HL-60 (cell line): ENCODE data around the gene PRICKLE3.

ENCODE experiments used
- DNase-seq, 2 experiments: peaks; one replicate each; pipeline ENCODE4 v3.0.0-alpha.2; 2010 to 2020; ENCODE audit warnings: low read depth in 1 of 2, low spot score in 1 of 2
- H3K27ac ChIP-seq: fragments of 250-450 bp; sonication (Bioruptor Pico); replicated peaks from 2 replicates; pipeline ENCODE4 v1.5.1; 2020; ENCODE audit warnings: mild to moderate bottlenecking, moderate library complexity
- H3K27me3 ChIP-seq: fragments of 250-450 bp; sonication (Bioruptor Pico); 2 replicates; pipeline ENCODE4 v1.5.1; 2021; ENCODE audit warnings: mild to moderate bottlenecking, moderate library complexity; ENCODE audit not compliant: insufficient read depth, poor library complexity, severe bottlenecking
- H3K4me3 ChIP-seq: replicated peaks from 2 replicates; pipeline ENCODE4 v1.5.1; 2011; ENCODE audit warnings: mild to moderate bottlenecking, control low read depth, low read length; ENCODE audit not compliant: insufficient read depth
- GABPA ChIP-seq: IDR thresholded peaks from 2 replicates; pipeline ENCODE4 v1.6.1; 2012; ENCODE audit warnings: low read depth
- POLR2AphosphoS5 ChIP-seq: IDR thresholded peaks from 2 replicates; pipeline ENCODE4 v1.6.1; 2012; ENCODE audit warnings: low read depth
- SPI1 ChIP-seq: IDR thresholded peaks from 2 replicates; pipeline ENCODE4 v1.6.1; 2012; ENCODE audit warnings: low read depth, mild to moderate bottlenecking, borderline replicate concordance
- TF ChIP-seq, protein P1 (sequence below): IDR thresholded peaks from 2 replicates; pipeline ENCODE4 v1.6.1; 2012; ENCODE audit warnings: low read depth; ENCODE audit not compliant: insufficient replicate concordance
- TF ChIP-seq, protein P2 (sequence below): IDR thresholded peaks from one replicate; pipeline ENCODE4 v1.5.1; 2011; ENCODE audit warnings: low read length, control low read depth, inconsistent platforms; ENCODE audit not compliant: insufficient read depth

PRICKLE3 gene

DNA sequence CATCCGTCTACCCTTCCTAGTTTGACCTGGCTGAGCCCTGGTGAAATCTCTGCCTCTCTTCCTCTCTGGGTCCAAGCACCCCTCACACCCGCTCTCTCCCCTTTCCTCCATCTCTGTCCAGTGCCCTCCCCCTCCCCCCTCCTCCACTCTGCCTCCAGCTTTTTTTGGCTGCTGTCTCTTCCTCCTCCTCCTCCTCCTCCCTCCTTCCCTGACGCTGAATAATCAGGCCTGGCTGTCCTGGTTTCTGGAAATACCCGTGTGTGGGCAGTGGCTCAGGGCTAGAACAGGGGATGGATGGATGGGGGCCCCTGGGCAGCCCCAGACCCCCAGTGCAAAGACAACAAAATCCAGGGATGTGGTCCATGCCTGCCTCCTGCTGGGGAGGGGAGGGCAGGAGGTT is 18.5 kb upstream of the PRICKLE3 start:
- no peak overlapping the region for H3K4me3 ChIP-seq
- H3K27me3 ChIP-seq, result no peaks in the 10 kb centered on the region
- DNase-seq, result no peak
- no peak overlapping the region for H3K27ac ChIP-seq
- TF ChIP-seq POLR2AphosphoS5 (no peak), GABPA (no peak), SPI1 (no peak)
- TF ChIP-seq, protein P1, sequence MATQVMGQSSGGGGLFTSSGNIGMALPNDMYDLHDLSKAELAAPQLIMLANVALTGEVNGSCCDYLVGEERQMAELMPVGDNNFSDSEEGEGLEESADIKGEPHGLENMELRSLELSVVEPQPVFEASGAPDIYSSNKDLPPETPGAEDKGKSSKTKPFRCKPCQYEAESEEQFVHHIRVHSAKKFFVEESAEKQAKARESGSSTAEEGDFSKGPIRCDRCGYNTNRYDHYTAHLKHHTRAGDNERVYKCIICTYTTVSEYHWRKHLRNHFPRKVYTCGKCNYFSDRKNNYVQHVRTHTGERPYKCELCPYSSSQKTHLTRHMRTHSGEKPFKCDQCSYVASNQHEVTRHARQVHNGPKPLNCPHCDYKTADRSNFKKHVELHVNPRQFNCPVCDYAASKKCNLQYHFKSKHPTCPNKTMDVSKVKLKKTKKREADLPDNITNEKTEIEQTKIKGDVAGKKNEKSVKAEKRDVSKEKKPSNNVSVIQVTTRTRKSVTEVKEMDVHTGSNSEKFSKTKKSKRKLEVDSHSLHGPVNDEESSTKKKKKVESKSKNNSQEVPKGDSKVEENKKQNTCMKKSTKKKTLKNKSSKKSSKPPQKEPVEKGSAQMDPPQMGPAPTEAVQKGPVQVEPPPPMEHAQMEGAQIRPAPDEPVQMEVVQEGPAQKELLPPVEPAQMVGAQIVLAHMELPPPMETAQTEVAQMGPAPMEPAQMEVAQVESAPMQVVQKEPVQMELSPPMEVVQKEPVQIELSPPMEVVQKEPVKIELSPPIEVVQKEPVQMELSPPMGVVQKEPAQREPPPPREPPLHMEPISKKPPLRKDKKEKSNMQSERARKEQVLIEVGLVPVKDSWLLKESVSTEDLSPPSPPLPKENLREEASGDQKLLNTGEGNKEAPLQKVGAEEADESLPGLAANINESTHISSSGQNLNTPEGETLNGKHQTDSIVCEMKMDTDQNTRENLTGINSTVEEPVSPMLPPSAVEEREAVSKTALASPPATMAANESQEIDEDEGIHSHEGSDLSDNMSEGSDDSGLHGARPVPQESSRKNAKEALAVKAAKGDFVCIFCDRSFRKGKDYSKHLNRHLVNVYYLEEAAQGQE, result no peak
- TF ChIP-seq, protein P2, sequence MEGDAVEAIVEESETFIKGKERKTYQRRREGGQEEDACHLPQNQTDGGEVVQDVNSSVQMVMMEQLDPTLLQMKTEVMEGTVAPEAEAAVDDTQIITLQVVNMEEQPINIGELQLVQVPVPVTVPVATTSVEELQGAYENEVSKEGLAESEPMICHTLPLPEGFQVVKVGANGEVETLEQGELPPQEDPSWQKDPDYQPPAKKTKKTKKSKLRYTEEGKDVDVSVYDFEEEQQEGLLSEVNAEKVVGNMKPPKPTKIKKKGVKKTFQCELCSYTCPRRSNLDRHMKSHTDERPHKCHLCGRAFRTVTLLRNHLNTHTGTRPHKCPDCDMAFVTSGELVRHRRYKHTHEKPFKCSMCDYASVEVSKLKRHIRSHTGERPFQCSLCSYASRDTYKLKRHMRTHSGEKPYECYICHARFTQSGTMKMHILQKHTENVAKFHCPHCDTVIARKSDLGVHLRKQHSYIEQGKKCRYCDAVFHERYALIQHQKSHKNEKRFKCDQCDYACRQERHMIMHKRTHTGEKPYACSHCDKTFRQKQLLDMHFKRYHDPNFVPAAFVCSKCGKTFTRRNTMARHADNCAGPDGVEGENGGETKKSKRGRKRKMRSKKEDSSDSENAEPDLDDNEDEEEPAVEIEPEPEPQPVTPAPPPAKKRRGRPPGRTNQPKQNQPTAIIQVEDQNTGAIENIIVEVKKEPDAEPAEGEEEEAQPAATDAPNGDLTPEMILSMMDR, result no peak

DNA sequence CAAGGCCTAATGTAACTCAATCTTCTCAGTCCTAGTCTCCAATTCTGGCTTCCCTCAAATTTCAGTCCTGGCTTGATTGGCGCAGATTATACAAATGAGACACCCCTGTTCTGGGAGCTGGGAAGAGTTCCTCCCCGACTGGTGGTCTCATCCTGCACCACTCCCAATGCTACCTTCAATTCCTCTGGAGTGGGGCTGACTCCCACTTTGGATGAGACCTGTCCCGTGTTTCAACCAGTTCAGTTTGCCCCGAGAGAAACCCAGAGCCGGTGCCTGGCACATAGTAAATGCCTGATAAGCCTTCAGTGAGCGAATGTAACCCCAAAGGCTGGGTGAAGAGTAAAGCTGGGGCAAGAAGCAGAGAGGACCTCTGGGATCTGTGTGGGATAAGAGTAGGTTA is 17.8 kb upstream of the PRICKLE3 start:
- H3K27ac ChIP-seq, result no peak overlapping the region
- DNase-seq, result no peak
- no peak overlapping the region for H3K4me3 ChIP-seq
- TF ChIP-seq POLR2AphosphoS5, result no peak
- TF ChIP-seq, protein P2, result no peak
- TF ChIP-seq SPI1, result no peak
- TF ChIP-seq, protein P1, result no peak
- TF ChIP-seq GABPA, result no peak
- H3K27me3 ChIP-seq, result no peaks in the 10 kb centered on the region

DNA sequence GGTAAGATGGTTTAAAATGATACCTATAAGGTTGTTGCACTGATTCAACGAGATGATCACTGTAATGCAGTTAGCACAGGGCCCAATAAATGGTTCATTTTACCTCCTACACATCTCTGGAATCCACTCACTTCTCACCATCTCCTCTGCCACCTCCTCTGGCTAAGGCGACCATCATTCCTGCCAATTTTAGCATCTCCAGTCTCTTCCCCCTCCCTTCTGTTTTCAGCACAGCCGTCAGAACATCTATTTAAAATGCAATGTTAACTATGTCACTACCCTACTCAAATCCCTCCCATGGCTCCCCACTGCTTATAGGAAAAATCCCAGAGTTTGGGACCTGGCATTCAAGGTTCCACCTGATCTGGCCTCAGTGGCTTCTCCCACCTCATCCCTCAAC is 17.4 kb upstream of the PRICKLE3 start:
- no peak for DNase-seq
- TF ChIP-seq, protein P2, result no peak
- TF ChIP-seq, protein P1, result no peak
- TF ChIP-seq GABPA, result no peak
- H3K4me3 ChIP-seq, result no peak overlapping the region
- H3K27ac ChIP-seq, result no peak overlapping the region
- no peaks in the 10 kb centered on the region for H3K27me3 ChIP-seq
